ENCODE data around the gene SSU72.

GRCh38 chr1:1567152-1567875, 7.3 kb downstream of the SSU72 start:
- TF ChIP-seq, protein P1, sequence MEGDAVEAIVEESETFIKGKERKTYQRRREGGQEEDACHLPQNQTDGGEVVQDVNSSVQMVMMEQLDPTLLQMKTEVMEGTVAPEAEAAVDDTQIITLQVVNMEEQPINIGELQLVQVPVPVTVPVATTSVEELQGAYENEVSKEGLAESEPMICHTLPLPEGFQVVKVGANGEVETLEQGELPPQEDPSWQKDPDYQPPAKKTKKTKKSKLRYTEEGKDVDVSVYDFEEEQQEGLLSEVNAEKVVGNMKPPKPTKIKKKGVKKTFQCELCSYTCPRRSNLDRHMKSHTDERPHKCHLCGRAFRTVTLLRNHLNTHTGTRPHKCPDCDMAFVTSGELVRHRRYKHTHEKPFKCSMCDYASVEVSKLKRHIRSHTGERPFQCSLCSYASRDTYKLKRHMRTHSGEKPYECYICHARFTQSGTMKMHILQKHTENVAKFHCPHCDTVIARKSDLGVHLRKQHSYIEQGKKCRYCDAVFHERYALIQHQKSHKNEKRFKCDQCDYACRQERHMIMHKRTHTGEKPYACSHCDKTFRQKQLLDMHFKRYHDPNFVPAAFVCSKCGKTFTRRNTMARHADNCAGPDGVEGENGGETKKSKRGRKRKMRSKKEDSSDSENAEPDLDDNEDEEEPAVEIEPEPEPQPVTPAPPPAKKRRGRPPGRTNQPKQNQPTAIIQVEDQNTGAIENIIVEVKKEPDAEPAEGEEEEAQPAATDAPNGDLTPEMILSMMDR (IDR thresholded peaks at IDR 0.05; ENCODE audit: low read depth, low read length, missing input control), result no peak
- TF ChIP-seq, protein P2, sequence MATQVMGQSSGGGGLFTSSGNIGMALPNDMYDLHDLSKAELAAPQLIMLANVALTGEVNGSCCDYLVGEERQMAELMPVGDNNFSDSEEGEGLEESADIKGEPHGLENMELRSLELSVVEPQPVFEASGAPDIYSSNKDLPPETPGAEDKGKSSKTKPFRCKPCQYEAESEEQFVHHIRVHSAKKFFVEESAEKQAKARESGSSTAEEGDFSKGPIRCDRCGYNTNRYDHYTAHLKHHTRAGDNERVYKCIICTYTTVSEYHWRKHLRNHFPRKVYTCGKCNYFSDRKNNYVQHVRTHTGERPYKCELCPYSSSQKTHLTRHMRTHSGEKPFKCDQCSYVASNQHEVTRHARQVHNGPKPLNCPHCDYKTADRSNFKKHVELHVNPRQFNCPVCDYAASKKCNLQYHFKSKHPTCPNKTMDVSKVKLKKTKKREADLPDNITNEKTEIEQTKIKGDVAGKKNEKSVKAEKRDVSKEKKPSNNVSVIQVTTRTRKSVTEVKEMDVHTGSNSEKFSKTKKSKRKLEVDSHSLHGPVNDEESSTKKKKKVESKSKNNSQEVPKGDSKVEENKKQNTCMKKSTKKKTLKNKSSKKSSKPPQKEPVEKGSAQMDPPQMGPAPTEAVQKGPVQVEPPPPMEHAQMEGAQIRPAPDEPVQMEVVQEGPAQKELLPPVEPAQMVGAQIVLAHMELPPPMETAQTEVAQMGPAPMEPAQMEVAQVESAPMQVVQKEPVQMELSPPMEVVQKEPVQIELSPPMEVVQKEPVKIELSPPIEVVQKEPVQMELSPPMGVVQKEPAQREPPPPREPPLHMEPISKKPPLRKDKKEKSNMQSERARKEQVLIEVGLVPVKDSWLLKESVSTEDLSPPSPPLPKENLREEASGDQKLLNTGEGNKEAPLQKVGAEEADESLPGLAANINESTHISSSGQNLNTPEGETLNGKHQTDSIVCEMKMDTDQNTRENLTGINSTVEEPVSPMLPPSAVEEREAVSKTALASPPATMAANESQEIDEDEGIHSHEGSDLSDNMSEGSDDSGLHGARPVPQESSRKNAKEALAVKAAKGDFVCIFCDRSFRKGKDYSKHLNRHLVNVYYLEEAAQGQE (IDR thresholded peaks at IDR 0.05), result no peak
- TF ChIP-seq, protein P3, sequence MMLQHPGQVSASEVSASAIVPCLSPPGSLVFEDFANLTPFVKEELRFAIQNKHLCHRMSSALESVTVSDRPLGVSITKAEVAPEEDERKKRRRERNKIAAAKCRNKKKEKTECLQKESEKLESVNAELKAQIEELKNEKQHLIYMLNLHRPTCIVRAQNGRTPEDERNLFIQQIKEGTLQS (IDR thresholded peaks at IDR 0.05), result no peak
- TF ChIP-seq, protein P4, sequence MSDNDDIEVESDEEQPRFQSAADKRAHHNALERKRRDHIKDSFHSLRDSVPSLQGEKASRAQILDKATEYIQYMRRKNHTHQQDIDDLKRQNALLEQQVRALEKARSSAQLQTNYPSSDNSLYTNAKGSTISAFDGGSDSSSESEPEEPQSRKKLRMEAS (IDR thresholded peaks at IDR 0.05), result no peak
- no peak for TF ChIP-seq JUND (IDR thresholded peaks at IDR 0.05)
- TF ChIP-seq GABPA (IDR thresholded peaks at IDR 0.05 in 1 of 2, conservative IDR thresholded peaks at IDR 0.05 in 1 of 2), result no peak
- no peak for TF ChIP-seq TAF1 (conservative IDR thresholded peaks at IDR 0.05)

Measured in liver (tissue), 3 donors.